ENCODE data around the gene STAT3.
A peak's percentile ranks its signal among the peaks of the same experiment; 100 is the strongest.
"Not testable (repeated sequence)": the region's sequence is repeated elsewhere in the genome, so short reads cannot be mapped to it uniquely, and the experiment has no call there.

STAT3 gene

GRCh38 chr17:42303694-42304093 lies 84.5 kb downstream of the STAT3 start:
- FAIRE-seq: no peak
- DNase-seq (ENCODE audit: insufficient read length, low spot score): no peak

- FAIRE-seq: no peak
- no peak for DNase-seq (ENCODE audit: insufficient read length, low spot score)
Measured at GRCh38 chr17:42301022-42301421, 87.2 kb downstream of the STAT3 start.

GRCh38 chr17:42299913-42300312 lies 88.3 kb downstream of the STAT3 start:
- FAIRE-seq; DNase-seq (ENCODE audit: insufficient read length, low spot score): not testable (repeated sequence)

DNA sequence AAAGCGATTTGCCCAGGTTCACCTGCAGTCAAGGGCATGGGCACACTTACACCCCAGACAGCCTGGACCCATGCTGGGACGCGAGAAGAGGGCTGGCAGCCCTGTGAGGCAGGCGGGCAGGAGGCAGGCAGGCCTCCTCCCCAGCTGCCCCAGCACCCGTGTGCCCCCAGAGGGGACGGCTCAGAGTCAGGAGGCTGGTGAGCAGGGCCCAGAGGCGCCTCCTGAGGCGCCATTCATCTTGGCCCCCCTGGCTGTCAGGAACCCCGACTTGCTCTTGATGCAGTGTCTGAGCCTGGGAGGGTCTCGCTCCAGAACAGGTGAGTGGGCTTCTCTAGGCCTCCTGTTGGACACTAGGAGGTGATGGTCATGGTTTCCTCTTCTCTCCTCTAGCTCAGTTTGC lies 88.9 kb downstream of the STAT3 start:
- not testable (repeated sequence) for FAIRE-seq; DNase-seq (ENCODE audit: insufficient read length, low spot score)

GRCh38 chr17:42297775-42298174 lies 90.5 kb downstream of the STAT3 start:
- not testable (repeated sequence) for DNase-seq (ENCODE audit: insufficient read length, low spot score)
- FAIRE-seq: peak; percentile 9

GRCh38 chr17:42296012-42296411 lies 92.2 kb downstream of the STAT3 start:
- DNase-seq (ENCODE audit: insufficient read length, low spot score) (no peak), FAIRE-seq (no peak)

DNA sequence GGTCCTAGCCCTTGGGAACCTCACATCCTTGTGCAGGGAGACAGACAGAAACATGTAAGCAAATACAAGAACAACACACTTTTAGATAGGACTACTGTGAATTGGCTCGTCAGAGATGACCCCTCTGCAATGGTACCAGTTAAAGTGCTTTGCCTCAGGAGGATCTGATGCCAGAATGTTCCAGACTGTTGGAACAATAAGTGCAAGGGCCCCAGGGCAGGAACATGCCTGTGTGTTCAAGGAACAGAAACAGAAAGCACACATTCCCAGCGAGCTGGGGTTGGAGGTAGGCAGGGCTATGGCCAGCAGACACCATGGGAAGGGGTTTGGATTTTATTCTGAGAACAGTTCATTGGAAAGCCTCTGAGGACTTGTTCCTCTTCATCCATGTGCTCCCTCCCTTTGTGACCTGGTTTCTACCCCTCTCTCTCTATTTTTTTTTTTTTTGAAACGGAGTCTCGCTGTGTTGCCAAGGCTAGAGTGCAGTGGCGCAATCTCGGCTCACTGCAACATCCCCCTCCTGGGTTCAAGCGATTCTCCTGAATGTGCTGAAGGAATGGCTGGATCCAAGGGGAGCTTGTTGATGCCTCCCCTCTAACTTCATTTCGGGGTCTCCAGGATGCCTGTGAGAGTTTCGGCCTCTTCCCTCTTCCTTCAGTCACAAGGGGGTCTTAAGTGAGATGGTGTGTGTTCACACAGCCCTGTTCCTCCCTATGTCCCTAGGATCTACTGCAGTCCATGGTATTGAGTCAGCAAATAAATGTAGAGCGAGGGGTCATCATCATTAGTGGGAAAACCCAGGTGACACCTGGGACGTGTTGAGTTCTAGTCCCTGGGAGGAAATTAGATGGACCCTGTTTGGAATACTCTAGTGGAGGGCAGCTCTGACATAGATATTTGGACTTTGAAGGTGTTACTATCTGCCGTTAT lies 93.5 kb downstream of the STAT3 start:
- no peak for DNase-seq (ENCODE audit: insufficient read length, low spot score)
- no peak for FAIRE-seq

GRCh38 chr17:42291129-42291528 lies 97.1 kb downstream of the STAT3 start:
- FAIRE-seq (no peak), DNase-seq (ENCODE audit: insufficient read length, low spot score) (no peak)

DNA sequence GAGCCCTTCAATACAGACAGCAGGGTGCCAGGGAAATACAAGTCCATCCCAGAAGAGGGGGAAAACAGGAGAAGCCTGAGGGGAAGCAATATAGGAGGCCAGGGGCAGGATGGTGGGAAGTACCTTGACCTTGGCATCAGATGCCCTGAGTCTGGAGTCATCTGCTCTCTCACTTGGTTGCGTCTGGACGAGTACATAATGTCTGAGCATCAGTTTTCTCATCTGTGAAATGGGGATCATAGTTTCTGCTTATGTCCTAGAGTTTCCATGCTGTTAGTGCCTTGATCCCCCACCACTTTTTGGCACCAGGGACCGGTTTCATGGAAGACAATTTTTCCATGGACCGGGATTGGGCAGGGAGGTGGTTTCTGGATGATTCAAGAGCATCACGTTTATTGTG lies 97.7 kb downstream of the STAT3 start:
- DNase-seq (ENCODE audit: insufficient read length, low spot score) (no peak), FAIRE-seq (no peak)

DNA sequence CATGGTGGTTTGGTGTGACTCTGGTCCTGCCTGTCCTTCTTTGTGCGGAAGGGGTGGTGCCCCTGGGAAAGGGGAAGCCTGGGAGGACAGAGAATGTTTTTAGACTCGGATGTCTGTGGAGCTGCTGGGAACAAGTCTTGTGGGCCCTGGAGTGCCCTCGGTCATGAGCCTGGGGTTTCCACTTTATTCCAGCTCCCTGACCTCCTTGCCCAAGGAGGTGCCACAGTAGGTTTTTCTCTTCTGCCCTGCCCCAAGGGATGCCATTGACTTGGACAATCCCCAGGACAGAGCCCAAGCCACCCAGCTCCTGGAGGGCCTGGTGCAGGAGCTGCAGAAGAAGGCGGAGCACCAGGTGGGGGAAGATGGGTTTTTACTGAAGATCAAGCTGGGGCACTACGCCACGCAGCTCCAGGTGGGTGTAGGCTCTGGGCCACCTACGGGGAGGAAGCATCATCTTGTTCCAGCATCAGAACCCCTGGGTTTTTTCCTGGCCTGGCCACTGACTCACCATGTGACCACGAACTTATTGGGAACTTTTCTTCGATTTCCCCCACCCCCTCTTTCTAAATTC lies 98.5 kb downstream of the STAT3 start:
- no peak for DNase-seq (ENCODE audit: insufficient read length, low spot score)
- FAIRE-seq: no peak

DNA sequence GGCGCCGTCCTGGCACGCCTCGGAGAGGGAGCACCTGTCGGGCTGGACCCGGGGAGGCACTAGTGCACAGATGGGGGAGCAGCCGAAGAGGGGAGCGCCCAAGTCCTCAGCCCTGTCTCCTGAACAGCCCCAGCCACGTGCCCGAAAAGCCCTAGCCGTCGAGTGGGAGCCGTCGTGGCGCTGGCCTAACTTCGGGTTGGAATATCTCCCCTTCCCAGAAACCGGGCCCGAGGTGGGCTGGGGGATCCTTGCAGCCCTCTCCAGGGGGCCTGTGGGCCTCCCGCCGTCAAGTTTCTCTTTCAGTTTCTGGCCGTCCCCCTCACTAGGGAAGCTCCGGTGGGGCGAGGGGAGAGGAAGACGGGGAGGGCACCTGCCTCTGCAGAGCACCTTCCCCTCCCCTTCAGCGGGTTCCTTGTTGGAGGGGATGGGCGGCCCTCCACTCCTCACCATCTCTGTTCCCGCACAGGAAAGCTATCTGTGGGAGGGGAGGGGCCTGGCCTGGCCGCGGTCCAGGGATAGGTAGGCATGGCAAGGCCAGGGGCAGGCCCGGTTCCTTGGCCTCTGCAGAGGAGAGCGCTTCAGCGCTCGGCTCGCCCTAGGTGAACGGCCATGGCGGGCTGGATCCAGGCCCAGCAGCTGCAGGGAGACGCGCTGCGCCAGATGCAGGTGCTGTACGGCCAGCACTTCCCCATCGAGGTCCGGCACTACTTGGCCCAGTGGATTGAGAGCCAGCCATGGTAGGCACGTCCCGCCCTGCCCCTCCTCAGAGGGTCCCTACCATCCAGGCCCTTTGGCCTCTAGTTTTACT lies 99.2 kb downstream of the STAT3 start:
- no peak for FAIRE-seq
- DNase-seq (ENCODE audit: insufficient read length, low spot score): no peak

GRCh38 chr17:42287977-42288802 lies 100.1 kb downstream of the STAT3 start, which contains the start of gene STAT5A:
Gene STAT5A (plus strand): TSS chr17:42288498. CDS start chr17:42289412, 914 bp downstream.
- FAIRE-seq: peak; percentile 80
- peak; percentile 51 for DNase-seq (ENCODE audit: insufficient read length, low spot score)

DNA sequence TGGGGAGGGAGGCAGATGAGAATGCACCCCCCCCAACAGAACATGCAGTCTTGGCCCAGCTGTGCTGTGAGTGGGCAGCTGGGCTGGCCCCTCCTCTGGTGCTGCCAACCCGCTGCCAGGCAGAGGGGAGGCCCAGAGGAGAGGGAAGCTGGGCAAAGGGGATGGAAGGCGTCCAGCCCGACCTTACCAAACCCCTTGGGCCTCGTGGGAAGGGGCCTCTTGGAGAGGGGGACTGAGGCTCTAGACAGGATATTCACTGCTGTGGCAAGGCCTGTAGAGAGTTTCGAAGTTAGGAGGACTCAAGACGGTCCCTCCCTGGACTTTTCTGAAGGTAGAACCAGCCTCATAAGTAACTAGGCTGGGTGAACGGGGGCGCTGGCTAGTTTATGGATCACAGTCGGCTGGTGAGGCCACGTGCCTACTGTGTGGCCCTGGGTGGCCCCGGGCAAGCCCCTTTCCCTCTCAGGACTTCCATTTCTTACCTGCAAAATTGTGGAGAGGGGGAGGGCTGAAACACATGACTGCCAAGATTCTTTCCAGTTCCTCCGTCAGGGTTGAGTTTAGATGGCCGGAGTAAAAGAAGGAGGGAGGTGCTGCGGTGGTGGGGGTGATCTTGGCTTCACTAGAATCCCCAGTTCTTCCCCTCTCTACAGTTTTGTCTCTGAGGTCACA lies 100.8 kb downstream of the STAT3 start:
- FAIRE-seq (peak; percentile 65), DNase-seq (ENCODE audit: insufficient read length, low spot score) (no peak)

- DNase-seq (ENCODE audit: insufficient read length, low spot score): no peak
- no peak for FAIRE-seq
Measured at GRCh38 chr17:42286411-42287221, 101.6 kb downstream of the STAT3 start.

DNA sequence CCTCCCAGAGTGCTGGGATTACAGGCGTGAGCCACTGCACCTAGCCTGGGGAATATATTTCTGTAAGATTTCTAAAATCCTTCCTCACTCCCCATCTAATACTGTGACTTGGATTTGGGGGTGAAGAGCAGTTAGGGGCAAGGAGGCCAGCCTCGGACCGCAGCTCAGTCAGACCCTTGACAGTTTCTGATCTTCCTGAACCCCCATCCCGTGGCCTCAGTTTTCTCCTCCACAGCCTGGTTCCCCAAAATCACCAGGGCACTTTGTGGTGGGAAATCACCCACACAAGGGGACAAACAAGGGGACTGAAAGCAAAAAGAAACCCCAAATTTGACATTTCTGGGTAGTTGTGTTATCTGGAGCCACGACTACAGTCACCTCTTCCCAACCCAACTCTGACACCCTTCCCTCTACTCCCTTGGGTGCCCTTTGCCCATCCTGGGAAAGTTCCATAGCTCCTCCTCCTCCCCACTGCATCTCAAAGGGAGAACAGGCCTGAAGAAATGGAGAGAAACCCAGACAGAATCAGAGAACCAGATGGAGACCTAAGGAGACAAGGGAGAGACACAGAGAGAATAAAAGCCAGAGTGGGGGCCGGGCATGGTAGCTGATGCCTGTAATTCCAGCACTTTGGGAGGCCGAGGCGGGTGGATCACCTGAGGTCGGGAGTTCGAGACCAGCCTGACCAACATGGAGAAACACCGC lies 102.7 kb downstream of the STAT3 start:
- no peak for FAIRE-seq
- DNase-seq (ENCODE audit: insufficient read length, low spot score): no peak

DNA sequence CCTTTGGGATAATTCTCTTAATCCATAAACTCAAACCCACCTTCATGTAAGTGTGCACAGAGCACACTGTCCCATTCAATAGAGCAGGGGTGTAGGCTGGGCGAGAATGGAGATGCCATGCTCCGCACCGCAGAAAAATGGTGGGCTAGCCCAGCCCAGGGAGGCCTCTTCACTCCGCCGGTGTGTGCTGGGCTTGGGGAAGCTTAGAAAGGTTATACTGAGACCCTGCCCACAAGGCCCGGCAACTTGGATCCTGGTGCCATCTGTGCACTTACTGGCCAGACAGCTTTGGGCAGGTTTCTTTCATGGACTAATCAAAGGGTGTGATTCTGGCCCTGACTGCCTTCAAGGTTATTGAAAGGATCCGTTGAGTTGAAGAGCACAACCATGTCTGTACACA lies 103.7 kb downstream of the STAT3 start:
- FAIRE-seq (no peak), DNase-seq (ENCODE audit: insufficient read length, low spot score) (no peak)

GRCh38 chr17:42284024-42284369 lies 104.2 kb downstream of the STAT3 start:
- DNase-seq (ENCODE audit: insufficient read length, low spot score): no peak
- no peak for FAIRE-seq

DNA sequence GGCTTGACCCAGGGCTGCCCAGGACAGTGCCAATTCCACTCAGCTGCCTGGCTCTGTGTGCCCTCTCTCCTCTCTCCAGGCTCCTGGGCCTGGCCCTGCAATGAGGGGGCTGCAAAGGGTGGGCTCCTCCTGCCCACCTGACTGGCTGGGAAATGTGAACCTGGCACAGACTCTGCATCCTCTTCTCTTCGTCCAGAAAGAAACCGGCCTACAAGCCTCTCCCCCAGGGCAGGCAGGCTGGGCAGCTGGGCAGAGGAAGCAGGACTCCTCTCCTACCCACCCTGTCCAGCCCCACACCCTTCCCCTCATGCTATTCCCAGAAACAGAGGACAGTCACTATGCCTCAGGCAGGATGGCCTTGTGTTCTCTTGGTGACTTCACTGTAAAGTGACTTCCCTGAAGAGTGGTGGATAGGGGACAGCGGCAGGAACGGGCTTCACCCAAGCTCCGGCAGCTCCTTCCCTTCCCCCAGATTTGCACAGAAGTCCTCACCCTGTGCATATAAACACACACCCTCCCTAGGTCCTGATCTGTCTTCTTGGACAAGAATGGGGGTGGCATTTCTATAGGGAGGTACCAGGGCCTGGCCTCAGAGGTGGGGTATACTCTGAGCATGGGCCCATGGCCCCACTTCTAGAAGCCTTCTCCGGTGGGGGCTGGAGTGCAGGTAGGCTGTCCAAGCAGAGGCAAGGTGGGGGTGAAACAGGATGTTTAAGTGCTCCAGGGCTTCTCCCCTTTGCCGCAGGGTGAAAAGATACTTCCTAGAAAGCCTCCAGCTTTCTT lies 104.8 kb downstream of the STAT3 start:
- DNase-seq (ENCODE audit: insufficient read length, low spot score) (no peak), FAIRE-seq (no peak)

Data from HTR-8/SVneo (cell line).